ENCODE results near the gene NR2E1.

DNA sequence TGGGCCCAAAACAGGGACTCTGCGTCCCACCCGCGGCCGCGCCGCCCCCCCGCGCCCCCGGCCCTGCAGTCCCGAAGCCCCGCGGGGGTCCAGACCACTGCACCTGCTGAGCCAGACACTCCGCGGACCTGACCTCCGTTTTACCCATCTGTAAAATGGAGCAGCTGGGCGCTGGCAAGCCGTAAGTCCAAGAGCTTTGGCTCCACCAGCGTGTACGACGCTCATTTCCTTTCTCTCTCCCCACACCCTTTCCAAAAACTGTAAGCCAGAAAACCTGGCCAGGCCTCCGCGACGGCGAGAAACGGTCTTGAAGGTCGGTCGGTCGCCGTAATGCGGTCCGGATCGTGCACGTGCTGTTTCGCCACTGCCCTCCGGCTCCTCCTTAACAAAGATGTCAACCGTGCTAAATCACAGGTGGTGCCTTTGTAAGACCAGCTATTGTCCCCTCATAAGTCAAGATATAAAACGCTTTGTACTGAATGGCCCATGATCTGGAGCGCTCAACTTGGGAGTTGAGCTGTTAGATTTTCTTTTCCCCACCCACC is 7.8 kb upstream of the NR2E1 start:
- TF ChIP-seq, protein P1, sequence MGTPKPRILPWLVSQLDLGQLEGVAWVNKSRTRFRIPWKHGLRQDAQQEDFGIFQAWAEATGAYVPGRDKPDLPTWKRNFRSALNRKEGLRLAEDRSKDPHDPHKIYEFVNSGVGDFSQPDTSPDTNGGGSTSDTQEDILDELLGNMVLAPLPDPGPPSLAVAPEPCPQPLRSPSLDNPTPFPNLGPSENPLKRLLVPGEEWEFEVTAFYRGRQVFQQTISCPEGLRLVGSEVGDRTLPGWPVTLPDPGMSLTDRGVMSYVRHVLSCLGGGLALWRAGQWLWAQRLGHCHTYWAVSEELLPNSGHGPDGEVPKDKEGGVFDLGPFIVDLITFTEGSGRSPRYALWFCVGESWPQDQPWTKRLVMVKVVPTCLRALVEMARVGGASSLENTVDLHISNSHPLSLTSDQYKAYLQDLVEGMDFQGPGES (IDR thresholded peaks at IDR 0.05; ENCODE audit: low read depth, low read length), result no peak
- TF ChIP-seq RAD21 (IDR thresholded peaks at IDR 0.05; ENCODE audit: low read length) (no peak), RFX5 (IDR thresholded peaks at IDR 0.05; ENCODE audit: low read length) (no peak), JUND (IDR thresholded peaks at IDR 0.05) (no peak), EZH2phosphoT487 (IDR thresholded peaks at IDR 0.05; ENCODE audit: borderline replicate concordance, low read depth) (peak; percentile 37; the same call in 1 of the 2 replicates), TAF1 (IDR thresholded peaks at IDR 0.05; ENCODE audit: borderline replicate concordance, low read depth, low read length) (no peak), YY1 (IDR thresholded peaks at IDR 0.05; ENCODE audit: low read depth) (no peak), GABPA (IDR thresholded peaks at IDR 0.05; ENCODE audit: low read depth) (no peak), TCF12 (IDR thresholded peaks at IDR 0.05) (no peak), TEAD4 (IDR thresholded peaks at IDR 0.05; ENCODE audit: borderline replicate concordance, insufficient read depth) (no peak), POLR2AphosphoS5 (IDR thresholded peaks at IDR 0.05; ENCODE audit: low read depth, low read length) (no peak), NRF1 (IDR thresholded peaks at IDR 0.05; ENCODE audit: low read depth, low read length) (no peak), FOXM1 (IDR thresholded peaks at IDR 0.05; ENCODE audit: low read depth) (no peak)
- TF ChIP-seq, protein P2, sequence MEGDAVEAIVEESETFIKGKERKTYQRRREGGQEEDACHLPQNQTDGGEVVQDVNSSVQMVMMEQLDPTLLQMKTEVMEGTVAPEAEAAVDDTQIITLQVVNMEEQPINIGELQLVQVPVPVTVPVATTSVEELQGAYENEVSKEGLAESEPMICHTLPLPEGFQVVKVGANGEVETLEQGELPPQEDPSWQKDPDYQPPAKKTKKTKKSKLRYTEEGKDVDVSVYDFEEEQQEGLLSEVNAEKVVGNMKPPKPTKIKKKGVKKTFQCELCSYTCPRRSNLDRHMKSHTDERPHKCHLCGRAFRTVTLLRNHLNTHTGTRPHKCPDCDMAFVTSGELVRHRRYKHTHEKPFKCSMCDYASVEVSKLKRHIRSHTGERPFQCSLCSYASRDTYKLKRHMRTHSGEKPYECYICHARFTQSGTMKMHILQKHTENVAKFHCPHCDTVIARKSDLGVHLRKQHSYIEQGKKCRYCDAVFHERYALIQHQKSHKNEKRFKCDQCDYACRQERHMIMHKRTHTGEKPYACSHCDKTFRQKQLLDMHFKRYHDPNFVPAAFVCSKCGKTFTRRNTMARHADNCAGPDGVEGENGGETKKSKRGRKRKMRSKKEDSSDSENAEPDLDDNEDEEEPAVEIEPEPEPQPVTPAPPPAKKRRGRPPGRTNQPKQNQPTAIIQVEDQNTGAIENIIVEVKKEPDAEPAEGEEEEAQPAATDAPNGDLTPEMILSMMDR (IDR thresholded peaks at IDR 0.05), result no peak
